Measurements from ENCODE around the gene TRDMT1. TPM values are rescaled to one million over a fixed set of nuclear protein-coding genes. Genes with fewer than 3 reads are reported as not detected.

The TRDMT1 gene
- total and polyA plus RNA-seq, 12 donors, result 1.3 to 10.5 (median 4.9) TPM

DNA sequence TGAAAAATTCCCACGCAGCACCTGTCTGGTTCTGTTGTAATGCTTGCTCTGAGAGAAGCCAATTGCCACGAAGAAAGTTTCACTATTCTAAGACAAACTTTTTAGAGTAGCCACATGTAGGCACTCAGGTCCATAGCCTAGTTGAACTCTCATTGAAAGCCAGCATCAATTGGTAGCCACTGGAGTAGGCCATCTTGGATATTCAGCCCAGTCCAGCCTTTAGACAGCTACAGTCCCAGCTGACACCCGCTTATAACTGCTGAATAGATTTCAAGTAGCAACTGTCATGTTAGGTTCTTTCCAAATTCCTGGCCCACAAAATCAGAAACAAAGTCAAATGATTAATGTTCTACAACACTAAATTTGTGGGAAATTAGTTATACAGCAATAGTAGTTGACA, 103.5 kb downstream of the TRDMT1 start:
- TF ChIP-seq POLR2A (IDR thresholded peaks at IDR 0.05), result no peak
- TF ChIP-seq, protein P1, sequence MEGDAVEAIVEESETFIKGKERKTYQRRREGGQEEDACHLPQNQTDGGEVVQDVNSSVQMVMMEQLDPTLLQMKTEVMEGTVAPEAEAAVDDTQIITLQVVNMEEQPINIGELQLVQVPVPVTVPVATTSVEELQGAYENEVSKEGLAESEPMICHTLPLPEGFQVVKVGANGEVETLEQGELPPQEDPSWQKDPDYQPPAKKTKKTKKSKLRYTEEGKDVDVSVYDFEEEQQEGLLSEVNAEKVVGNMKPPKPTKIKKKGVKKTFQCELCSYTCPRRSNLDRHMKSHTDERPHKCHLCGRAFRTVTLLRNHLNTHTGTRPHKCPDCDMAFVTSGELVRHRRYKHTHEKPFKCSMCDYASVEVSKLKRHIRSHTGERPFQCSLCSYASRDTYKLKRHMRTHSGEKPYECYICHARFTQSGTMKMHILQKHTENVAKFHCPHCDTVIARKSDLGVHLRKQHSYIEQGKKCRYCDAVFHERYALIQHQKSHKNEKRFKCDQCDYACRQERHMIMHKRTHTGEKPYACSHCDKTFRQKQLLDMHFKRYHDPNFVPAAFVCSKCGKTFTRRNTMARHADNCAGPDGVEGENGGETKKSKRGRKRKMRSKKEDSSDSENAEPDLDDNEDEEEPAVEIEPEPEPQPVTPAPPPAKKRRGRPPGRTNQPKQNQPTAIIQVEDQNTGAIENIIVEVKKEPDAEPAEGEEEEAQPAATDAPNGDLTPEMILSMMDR (IDR thresholded peaks at IDR 0.05), result no peak
- H3K36me3 ChIP-seq (replicated peaks in 1 of 2), result no peaks in the 10 kb centered on the region
- H3K4me3 ChIP-seq, result no peak overlapping the region
- DNase-seq, result no peak
- peaks cover 0 to 8% (median 0%) of the 10 kb centered on the region in 3 donors for H3K9me3 ChIP-seq (replicated peaks in 1 of 3)
- WGBS, 4 donors, result 85 to 94% (median 91%) methylated on average over 3 of the region's 3 CpGs
- H3K27me3 ChIP-seq, result no peaks in the 10 kb centered on the region
- H3K4me1 ChIP-seq (replicated peaks in 1 of 2), result no peaks in the 10 kb centered on the region
- H3K27ac ChIP-seq, result no peak overlapping the region
- intact Hi-C loops (cut with DNase I), result no loop called here

Small RNA genes within 50 kb of the gene (small RNA-seq; reads per million reads assigned to genes)
- gene AC067747.1, result 0 reads per million in 2 donors

Other genes starting within 250 kb of the TRDMT1 start
- 1 to 10 TPM in 8 of 9 donors, under 1 TPM in 1; 0.41 to 9.3 (median 1.4) TPM for gene CUBN, start 71.9 kb downstream of the TRDMT1 start, total RNA-seq
- gene CUBN, start 71.9 kb downstream of the TRDMT1 start, polyA plus RNA-seq, result 1 to 10 TPM in 2 of 3 donors, under 1 TPM in 1; 0.88 to 1.4 (median 1.2) TPM
- 1,000 to 10,000 TPM in 4 of 9 donors, 100 to 1,000 TPM in 5; 200 to 1,377 (median 837) TPM for gene VIM, start 26.6 kb upstream of the TRDMT1 start, total RNA-seq
- 100 to 1,000 TPM; 322 to 882 (median 377) TPM for gene VIM, start 26.6 kb upstream of the TRDMT1 start, polyA plus RNA-seq

Measured in adrenal gland (tissue), 12 donors.